CD4-positive, alpha-beta T cell treated with Interleukin-10 for 1 hour (primary cell): ENCODE measurements around the gene PPP1R17.

Experiments used
- DNase-seq: peaks from one replicate; pipeline ENCODE4 v3.0.0-alpha.2; 2020

PPP1R17 gene

DNA sequence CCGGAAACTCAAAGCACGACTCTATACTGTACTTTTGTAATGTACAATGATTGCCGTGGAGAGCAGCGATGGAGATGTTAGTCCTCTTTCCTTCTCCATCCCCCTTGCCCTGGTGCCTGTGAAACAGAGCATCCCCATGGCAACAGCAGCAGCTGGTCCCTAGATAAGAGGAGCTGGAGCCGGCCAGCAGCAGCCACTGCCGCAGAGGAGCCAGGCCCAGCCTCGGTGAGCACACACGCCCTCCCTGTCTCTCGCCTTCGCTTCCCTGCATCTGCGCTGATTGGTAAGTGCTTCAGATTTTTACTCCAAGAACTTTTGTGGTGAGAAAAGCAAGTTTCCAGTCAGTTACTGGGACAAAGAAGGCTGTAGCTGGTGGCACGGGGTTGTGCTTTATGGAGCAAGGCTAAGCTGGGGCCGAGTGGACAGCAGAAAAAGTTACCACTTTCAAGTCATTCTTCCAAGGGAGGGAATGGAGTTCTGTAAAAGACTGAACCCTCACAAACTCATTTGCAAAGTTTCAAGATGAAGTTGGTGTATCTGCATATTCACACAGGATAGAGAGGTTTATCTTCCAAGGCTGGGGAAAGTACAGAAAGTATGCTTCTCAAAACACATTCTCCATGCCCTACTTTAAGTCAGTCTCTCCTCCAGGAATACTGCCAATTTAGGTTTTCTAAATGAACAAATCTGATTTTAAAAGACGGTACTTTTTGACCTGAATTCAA lies at the start of gene PPP1R17:
Gene PPP1R17 (plus strand): TSS at position 192 of the 725 bp plus-strand sequence. CDS start 5,227 bp downstream, outside the sequence.
- DNase-seq, result no peak

- DNase-seq, result no peak
These were observed 46.6 kb upstream of the PPP1R17 start for GRCh38 chr7:31640381-31640780.

DNA sequence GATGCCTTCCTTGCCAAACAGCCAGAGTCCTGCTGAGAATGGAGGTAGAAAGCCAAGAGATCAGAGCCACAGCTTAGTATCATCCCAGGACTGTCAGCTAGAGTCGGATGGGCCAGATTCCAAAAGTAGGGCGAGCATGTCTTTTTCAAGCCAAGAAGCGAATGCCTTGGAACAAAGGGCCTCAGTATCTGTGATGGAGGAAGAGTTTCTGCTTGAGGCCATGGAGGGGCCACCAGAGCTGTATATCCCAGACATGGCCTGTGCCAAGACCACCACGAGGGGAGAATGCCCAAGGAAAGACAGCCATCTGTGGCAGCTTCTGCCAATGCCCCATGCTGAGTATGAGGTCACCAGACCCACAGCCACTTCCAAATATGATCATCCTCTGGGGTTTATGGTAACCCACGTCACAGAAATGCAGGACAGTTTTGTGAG lies 44.3 kb upstream of the PPP1R17 start:
- DNase-seq, result no peak

- DNase-seq, result no peak
These were observed 40.1 kb upstream of the PPP1R17 start for GRCh38 chr7:31646942-31647341.

- no peak for DNase-seq
These were observed 39.5 kb upstream of the PPP1R17 start for GRCh38 chr7:31647511-31647910.

DNA sequence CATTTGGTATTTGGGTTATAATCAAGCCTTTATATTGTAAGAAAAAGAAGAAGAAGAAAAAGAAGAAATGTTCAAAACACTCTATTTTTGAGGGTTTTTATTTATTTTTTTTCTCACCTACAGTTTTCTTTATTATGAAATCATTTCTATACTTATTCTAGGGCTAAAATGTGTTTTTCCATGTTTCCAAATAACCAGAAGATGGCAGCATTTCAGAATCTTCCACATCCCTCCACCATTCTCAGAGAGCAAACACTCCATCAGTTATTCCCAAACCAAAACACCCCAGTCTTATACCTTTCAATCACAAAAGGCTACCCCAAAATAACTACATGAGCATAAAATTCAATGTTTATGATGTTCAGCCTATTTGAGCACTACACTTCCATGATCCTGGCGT lies 38.7 kb upstream of the PPP1R17 start:
- DNase-seq, result no peak

DNA sequence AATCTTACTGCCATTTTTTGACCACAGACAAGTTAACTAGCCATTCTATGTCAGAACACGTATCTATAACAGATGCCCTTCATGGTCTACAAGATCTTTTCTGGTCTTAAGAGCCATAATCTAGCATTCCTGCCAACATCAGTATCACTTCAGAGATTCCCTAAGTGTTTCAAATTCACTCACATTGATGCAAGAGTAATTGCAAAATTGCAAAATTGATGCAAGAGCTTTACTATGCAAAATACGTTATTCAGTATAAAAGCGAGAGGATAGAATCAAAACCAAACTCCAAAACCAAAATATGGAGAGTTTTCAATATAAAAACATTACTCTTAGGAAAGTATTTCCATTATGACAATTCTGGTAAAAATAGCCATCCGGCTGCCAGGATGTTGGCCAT lies 38.1 kb upstream of the PPP1R17 start:
- no peak for DNase-seq

- DNase-seq, result no peak
These were observed 35.6 kb upstream of the PPP1R17 start for GRCh38 chr7:31651234-31652062.

GRCh38 chr7:31652063-31652326 lies 35.0 kb upstream of the PPP1R17 start:
- DNase-seq, result no peak

- DNase-seq, result no peak
These were observed 23.9 kb upstream of the PPP1R17 start for GRCh38 chr7:31663072-31663471.

- DNase-seq, result no peak
These were observed 22.1 kb upstream of the PPP1R17 start for GRCh38 chr7:31664890-31665289.

DNA sequence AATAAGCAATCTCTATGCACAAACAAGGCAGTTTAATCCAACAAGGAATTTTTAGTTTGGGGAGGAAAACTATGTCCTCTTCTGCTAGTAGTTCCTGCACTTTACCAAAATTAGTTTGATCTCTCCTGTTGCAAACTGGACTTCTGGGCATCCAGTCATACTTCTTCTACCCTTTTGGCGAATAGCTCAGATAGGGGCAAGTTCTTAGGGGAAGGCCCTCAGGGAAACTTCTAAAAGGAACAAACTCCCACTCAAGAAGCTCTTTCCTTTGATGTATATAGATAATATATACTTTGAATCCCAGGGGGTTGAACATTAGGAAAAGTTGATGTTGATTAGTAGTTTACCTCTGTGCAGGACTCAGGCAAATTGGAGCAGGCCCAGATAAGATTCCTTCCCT lies 21.5 kb upstream of the PPP1R17 start:
- no peak for DNase-seq

- no peak for DNase-seq
These were observed 17.6 kb upstream of the PPP1R17 start for GRCh38 chr7:31669461-31669860.

DNA sequence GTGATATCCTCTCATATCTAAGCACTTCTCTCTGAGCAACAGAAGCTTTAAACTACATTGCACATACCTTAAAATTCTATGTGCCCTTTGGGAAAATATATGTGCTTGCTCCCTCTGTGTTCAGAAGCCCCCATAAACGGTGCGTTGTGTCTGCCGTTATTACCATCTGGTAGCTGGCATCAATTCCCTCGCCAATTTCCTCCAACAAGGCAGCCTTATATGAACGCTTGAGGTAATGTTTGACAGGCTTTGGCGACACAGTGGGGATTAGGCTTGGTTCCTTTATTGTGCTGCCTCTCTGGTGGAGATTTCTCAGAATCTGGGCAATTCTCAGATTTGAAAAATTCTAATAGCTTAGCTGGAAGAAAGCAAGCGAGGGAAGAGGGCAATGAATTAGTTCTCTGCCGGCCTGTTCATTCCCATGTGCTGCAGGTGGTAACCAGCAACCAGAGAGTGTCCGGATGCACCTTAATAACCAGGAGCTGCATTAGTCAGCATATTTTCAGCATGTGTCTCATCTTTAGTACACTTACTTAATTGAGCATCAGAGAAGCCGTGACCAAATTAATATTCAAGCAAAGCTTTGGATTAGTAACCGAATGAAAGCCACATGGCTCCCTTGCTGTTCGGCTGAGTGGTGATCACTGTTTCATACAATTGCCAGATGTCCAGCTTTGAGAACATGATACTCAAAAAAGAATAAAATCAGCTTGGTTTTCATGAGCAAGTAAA lies 7.3 kb upstream of the PPP1R17 start:
- no peak for DNase-seq

DNA sequence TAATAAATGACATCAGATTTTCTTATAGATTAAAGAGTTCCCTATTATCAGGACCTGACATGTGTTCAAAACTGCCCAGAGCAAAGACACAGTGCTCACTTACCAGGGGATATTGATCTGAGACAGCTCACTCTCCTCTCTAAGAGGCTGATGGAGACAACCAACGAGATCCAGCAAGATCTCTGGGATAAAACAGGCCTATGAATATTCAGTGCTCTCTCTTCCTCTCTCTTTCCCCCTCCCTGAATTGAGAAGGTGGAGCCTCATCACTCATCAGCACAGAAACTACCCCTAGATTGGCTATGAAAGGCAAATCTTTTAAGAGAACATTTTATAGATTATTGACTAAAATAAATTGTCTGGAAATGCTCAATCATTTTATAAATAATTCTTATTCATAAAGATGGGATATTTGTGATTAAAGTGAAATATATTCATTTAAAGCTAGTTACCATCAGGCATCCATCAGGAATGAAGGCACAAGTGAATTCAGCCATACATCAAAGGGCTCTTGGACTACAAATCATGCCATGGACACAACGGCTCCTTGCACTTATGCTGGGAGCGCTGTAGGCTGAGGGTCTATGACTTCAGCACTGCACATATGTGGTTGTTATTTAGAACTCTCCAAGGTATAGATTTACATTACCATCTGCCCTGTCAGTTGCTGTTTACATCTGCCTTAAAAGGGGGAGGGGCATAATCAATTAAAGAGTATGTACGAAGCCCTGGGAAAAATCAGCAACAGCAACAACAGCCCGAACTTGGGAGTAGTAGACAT lies 3.4 kb upstream of the PPP1R17 start:
- DNase-seq, result no peak

DNA sequence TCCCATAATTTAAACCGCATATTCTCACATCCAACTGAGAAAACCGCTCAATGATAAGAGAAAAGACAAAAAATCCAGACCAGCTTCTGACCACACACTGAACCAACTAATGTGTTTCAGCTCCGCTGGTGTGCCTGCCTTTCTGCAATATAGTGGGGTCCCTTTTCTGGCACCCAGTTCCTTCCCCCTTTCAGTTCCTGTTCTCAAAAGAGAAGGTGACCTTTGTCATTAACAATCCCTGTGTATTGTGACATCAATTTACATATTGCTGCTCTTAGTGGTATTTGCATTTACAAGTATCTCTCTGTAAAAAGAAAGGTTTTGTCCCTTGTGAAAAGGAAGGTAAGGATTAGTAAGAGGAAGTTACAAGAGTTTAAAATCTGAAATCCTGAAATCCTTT lies 1.4 kb downstream of the PPP1R17 start:
- peak; percentile 2 for DNase-seq

DNA sequence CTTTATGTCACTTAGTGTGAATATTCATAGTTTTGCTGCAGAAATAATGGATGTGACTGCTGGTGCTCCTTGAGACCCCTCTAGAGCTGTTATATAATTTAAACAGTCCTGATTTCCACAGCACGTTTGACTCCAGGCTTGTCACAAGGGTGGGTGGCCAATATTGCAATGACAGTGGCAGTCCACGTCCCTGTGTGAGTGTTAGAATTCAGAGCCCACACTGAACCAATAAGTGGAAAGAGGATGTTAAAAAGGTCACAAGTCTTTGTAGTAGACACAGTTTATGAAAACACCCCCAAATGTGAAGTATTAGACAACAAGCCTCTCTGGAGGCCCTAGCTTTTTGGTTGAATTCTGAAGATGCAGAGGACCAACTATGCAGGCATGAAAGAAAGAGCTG lies 2.0 kb downstream of the PPP1R17 start:
- no peak for DNase-seq

DNA sequence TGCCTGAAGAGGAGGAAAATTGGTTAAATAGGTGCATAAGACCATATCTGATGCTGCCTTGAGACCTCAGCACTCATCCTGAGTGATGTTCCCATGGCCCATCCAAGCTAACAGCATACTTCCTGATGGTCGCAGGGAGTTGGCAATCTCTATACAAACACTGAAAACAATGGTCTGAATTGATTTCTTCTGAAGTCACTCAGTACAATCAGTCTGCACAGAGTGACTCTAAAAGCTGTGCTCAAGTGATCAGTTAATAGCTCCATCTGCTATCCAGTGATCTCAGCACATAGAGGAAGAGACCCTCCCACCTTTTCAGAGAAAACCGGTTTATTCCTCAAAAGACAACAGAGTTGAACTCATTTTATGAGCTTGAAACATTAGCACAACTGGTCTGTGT lies 3.9 kb downstream of the PPP1R17 start:
- DNase-seq, result no peak

- DNase-seq, result no peak
These were observed 5.4 kb downstream of the PPP1R17 start for GRCh38 chr7:31692451-31692850.

DNA sequence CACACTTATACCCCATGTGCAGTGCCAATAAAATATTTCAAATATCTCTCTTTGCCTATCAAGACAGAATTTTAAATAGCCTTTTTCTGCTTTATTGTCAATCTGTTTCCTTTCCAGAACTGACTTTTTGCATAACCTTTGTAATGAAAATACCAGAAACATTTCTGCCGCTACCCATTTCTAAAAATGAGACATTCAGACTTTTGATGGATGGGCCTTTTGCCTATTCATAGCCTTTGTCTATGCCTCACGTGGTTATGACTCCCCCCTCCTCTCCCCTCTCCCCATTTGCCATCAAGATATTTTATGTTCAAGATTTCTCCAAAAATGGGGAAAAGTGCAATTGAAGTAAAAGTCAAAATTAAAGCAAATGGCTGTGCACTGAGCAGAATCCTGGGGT lies 5.9 kb downstream of the PPP1R17 start:
- no peak for DNase-seq

GRCh38 chr7:31695859-31696614 lies 9.0 kb downstream of the PPP1R17 start:
- DNase-seq, result no peak

GRCh38 chr7:31699050-31699449 lies 12.0 kb downstream of the PPP1R17 start:
- DNase-seq, result no peak
